ENCODE results near the gene TACC2.
"Not testable (repeated sequence)": the region's sequence is repeated elsewhere in the genome, so short reads cannot be mapped to it uniquely, and the experiment has no call there.

Gene TACC2

GRCh38 chr10:122062831-122063674 lies 74.1 kb downstream of the TACC2 start:
- no peak for DNase-seq

GRCh38 chr10:122066337-122066939 lies 77.5 kb downstream of the TACC2 start:
- DNase-seq = not testable (repeated sequence)

GRCh38 chr10:122068844-122069243 lies 79.9 kb downstream of the TACC2 start:
- no peak for DNase-seq

- DNase-seq = no peak
Observed at GRCh38 chr10:122072491-122072890, 83.5 kb downstream of the TACC2 start.

DNA sequence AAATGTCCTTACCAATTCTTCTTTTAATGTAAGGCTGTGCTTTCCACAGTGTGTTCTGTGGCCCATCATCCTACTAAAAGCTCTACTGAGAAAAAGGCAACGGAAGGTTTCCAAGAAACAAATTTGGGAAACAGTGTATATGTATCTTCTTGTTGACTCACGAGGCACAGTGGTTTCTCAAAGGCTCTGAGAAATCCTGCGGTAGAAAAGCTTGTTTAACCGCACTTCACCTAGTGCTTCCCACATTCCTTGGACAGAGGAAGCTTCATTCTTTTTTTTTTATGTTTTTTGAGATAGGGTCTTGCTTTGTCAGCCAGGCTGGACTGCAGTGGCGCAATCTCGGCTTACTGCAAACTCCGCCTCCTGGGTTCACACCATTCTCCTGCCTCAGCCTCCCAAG lies 84.5 kb downstream of the TACC2 start:
- DNase-seq = no peak

GRCh38 chr10:122075171-122075570 lies 86.2 kb downstream of the TACC2 start:
- no peak for DNase-seq

GRCh38 chr10:122075876-122076275 lies 86.9 kb downstream of the TACC2 start:
- DNase-seq = not testable (repeated sequence)

DNA sequence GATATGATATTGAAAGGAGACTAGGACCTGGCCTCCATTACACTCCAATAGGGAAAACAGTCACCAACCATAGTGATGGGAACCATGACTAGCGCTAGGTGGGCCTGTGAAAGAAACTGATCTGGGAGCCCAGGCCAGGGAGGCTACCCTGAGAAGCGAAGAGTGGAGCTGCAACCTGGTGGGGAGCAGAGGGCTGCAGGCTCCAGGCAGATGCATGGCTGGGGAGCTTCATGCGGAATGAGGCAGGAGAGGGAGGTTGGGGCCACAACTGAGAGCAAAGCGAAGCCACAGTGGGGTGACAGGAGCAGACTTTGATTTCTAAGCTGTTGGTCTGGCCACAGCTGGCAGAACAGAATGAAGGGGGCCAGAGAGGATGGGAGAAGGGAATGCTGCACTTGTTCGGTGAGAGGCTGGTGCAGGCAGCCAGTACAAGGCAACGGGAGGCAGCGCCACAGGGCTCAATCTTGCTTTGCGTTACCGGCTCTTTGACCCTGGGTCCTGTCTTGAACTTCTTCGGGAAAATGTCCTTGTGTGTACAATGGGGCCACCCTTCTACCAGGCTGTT lies 88.4 kb downstream of the TACC2 start:
- DNase-seq = no peak

- peak; percentile 2 for DNase-seq
Observed at GRCh38 chr10:122078326-122078725, 89.4 kb downstream of the TACC2 start.

GRCh38 chr10:122078965-122079795 lies 90.2 kb downstream of the TACC2 start:
- DNase-seq = peak; percentile 73

- no peak for DNase-seq
Observed at GRCh38 chr10:122082616-122083477, 93.9 kb downstream of the TACC2 start.

DNA sequence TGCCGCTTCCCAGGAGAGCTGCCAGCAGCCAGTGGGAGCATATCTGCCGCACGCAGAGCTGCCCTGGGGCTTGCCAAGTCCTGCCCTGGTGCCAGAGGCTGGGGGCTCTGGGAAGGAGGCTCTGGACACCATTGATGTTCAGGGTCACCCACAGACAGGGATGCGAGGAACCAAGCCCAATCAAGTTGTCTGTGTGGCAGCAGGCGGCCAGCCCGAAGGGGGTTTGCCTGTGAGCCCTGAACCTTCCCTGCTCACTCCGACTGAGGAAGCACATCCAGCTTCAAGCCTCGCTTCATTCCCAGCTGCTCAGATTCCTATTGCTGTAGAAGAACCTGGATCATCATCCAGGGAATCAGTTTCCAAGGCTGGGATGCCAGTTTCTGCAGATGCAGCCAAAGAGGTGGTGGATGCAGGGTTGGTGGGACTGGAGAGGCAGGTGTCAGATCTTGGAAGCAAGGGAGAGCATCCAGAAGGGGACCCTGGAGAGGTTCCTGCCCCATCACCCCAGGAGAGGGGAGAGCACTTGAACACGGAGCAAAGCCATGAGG lies 94.6 kb downstream of the TACC2 start:
- no peak for DNase-seq

GRCh38 chr10:122084286-122085041 lies 95.5 kb downstream of the TACC2 start:
- no peak for DNase-seq

GRCh38 chr10:122085423-122085911 lies 96.5 kb downstream of the TACC2 start:
- DNase-seq = no peak

DNA sequence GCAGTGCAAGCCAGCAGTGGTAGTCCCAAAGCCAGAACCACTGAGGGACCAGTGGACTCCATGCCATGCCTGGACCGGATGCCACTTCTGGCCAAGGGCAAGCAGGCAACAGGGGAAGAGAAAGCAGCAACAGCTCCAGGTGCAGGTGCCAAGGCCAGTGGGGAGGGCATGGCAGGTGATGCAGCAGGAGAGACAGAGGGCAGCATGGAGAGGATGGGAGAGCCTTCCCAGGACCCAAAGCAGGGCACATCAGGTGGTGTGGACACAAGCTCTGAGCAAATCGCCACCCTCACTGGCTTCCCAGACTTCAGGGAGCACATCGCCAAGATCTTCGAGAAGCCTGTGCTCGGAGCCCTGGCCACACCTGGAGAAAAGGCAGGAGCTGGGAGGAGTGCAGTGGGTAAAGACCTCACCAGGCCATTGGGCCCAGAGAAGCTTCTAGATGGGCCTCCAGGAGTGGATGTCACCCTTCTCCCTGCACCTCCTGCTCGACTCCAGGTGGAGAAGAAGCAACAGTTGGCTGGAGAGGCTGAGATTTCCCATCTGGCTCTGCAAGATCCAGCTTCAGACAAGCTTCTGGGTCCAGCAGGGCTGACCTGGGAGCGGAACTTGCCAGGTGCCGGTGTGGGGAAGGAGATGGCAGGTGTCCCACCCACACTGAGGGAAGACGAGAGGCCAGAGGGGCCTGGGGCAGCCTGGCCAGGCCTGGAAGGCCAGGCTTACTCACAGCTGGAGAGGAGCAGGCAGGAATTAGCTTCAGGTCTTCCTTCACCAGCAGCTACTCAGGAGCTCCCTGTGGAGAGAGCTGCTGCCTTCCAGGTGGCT lies 97.7 kb downstream of the TACC2 start:
- no peak for DNase-seq

- no peak for DNase-seq
Observed at GRCh38 chr10:122087436-122087835, 98.5 kb downstream of the TACC2 start.

- DNase-seq = no peak
Observed at GRCh38 chr10:122089311-122090017, 100.5 kb downstream of the TACC2 start.

- no peak for DNase-seq
Observed at GRCh38 chr10:122091722-122092121, 102.8 kb downstream of the TACC2 start.

GRCh38 chr10:122093076-122093475 lies 104.1 kb downstream of the TACC2 start:
- no peak for DNase-seq
